Measurements from ENCODE around the gene CTSK.
"Not testable (repeated sequence)": the region's sequence is repeated elsewhere in the genome, so short reads cannot be mapped to it uniquely, and the experiment has no call there.

The CTSK gene

DNA sequence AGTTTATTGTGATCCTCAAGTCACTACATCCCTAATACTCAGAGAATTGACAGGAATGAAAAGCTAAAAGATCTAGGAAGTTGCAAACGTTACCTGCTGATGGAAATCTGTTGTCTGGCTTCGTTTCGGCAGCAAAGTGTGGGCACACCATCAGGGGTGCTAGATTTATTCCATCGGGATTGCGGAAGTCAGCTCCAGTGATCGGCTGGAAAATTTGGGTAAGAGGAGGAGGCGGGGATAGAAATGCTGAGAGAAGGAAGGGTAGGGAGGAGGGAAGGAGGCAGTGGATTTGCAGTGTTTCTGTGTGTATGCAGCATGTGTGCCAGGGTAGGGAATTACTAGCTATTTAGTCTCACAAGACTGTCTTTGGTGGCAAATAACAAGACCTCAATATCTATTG is at the start of gene CTSK:
Gene CTSK, minus strand, starts transcription at position 140 of the 400 bp plus-strand sequence. CDS start 1,455 bp downstream, outside the sequence.
- no peak for DNase-seq (ENCODE audit: low read depth)

DNA sequence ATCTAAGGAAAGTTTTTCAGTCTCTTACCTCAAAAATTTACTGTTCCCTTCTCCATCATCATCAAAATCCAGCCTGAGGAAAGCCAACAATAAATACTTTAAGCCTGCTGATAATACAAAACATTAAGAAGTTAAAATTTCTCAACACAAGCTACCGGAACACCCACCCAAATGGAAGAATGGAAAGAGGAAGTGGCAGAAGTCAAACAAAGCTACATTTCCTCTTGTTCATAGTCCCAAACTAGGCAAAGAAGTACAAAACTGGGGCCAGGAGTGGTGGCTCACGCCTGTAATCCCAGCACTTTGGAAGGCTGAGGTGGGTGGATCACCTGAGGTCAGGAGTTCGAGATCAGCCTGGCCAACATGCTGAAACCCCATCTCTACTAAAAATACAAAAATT is 44.7 kb upstream of the CTSK start:
- not testable (repeated sequence) for DNase-seq (ENCODE audit: low read depth)

DNA sequence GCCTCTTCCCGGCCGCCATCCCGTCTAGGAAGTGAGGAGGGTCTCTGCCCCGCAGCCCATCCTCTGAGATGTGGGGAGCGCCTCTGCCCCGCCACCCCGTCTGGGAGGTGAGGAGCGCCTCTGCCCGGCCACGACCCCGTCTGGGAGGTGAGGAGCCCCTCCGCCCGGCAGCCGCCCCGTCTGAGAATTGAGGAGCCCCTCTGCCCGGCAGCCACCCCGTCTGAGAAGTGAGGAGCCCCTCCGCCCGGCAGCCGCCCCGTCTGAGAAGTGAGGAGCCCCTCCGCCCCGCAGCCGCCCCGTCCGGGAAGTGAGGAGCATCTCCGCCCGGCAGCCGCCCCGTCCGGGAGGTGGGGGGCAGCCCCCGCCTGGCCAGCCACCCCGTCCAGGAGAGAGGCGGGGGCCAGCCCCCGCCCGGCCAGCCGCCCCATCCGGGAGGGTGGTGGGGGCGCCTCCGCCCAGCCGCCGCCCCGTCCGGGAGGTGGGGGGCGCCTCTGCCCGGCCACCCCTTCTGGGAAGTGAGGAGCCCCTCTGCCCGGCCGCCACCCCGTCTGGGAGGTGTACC is 42.8 kb upstream of the CTSK start:
- DNase-seq (ENCODE audit: low read depth): not testable (repeated sequence)

DNA sequence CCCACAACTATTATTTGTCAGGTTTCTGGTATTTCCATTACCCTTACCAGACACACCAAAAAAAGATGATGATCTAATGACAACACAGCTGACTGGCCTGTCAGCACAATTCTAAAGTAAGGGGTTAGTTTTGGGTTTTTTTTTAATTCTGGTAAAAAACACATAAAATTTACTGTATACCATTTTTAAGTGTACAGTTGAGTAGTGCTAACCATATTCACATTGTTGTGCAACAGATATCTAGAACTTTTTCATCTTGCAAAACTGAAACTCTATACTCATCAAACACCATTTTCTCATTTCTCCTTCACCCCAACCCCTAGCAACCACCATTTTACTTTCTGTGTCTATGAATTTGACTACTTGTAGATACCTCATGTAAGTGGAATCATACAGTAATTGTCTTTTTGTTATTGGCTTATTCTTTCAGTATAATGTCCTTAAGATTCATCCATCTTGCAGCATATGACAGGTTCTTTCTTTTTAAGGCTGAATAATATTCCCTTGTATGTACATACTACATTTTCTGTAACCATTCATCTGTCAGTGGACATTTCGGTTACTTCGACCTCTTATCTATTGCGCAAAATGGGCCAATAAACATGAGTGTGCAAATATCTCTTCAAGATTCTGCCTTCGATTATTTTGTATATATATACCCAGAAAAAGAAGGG is 38.5 kb upstream of the CTSK start:
- DNase-seq (ENCODE audit: low read depth): no peak

DNA sequence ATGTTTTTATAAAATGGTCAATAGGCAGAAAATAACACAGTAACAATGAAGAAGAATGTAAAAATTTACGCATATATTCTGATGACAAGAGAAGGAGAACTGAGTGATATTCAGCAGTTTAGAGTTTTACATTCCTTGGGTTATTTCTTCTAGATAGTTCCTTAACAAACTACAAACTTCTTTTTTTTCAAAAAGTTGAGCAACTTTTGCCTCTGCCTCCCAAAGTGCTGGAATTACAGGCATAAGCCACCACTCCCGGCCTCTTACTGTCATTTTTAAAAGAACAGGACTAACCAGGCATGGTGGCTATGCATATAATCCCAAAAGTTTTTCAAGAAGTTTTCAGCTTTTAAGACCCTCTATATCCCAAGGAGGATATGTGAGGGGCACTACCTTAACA is 35.4 kb upstream of the CTSK start:
- no peak for DNase-seq (ENCODE audit: low read depth)

DNA sequence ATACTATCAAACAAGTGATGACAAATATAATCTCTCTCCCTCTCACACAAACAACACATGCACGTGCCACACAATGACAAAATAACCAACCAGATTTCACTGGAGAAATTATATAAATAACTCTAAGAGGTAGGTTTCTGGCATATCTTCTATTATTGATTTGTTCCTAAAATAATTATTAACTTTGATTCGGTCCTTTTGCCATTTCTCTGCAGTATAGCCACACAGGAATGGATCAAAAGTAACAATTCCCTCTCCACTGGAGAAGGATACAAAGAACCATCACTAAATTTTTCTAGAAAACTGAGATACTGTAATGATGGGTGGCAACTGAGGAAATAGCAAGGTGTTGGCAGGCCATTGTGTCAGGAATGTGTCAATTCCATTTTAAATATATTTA is 34.9 kb upstream of the CTSK start:
- no peak for DNase-seq (ENCODE audit: low read depth)

DNA sequence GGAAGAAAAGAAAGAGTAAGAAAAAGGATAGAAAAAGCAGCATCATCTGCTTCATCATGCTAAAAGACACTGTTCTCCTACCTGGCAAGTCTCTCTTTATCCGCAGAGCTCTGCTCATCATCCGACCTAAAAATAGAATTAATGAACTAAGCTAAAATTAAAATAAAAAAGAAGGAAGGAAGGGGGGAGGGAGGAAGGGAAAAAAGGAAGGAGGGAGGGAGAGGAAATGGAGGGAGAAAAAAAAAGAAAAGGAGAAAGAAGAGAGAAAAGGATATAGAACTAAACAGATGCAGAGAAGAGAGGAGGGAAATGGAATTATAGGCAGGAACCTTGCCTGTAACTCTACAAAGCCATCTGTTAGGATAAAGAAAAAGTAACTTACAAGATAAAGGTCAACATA is 34.3 kb upstream of the CTSK start:
- no peak for DNase-seq (ENCODE audit: low read depth)

DNA sequence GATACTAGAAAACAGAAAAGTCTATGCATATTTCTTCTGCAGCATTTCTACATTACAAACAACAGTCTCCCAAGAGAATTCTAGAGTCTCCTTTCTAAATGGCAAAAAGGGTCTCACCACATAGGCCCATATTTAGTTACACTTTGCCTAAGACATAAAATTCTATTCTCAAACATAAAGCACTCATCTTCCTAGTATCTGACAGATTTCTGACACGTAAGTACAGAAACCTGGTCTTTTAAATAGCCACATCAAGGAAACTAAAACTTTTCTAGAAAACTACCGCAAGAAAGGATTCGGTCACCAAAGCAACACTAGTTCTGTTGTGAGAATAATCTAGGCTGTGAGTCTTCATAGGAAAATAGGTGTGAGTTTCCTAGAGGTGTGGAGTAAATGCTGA is 33.6 kb upstream of the CTSK start:
- no peak for DNase-seq (ENCODE audit: low read depth)

DNA sequence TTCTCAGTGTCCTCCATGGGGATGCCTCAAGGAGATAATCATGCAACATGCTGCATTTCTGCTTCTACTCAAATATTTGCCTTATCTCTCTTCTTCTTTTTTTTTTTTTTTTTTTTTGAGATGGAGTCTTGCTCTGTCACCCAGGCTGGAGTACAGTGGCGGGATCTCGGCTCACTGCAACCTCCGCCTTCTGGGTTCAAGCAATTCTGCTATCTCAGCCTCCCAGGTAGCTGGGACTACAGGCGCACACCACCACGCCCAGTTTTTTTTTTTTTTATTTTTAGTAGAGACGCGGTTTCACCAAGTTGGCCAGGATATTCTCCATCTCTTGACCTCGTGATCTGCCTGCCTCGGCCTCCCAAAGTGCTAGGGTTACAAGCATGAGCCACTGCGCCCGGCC is 32.8 kb upstream of the CTSK start:
- DNase-seq (ENCODE audit: low read depth): not testable (repeated sequence)

DNA sequence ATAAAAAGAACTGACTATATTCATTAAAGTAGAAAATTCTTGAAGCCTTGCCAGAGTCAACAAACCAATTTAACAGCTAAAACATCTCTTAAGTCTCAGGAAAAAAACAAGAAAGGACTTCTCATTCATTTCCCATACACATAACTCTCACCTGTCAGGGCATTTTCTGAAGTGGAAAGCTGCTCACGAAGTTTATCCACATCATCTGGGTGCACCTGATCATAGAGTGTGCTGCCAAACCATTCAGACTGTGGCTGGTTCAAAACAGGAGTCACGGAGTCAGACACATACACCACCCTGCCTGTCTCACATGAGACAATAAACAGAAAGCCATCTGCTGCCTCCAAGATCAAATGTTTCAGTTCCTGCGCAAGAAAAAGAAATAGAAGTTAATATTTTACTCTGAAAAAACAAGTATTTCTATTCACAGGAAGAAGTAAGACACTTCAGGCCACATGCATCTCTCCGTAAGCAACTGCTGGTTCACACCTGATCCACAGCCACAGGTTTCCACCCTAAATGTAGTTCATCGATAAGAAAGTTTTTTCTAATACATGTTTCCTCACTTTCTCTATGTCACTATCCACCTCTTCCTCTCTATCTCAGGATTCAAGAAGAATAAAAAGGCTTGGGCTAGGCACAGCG is 28.2 kb upstream of the CTSK start:
- no peak for DNase-seq (ENCODE audit: low read depth)

DNA sequence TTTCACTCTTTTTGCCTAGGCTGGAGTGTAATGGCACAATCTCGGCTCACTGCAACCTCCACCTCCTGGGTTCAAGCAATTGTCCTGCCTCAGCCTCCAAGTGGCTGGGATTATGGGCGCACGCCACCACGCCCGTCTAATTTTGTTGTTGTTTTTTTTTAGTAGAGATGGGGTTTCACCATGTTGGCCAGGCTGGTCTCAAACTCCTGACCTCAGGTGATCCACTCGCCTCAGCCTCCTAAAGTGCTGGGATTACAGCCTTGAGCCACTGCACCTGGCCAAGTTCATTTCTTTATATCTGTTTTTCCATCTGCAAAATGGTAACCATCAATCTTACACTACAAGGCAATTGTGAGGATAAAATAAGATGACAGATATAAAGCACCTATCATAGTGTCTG is 25.9 kb upstream of the CTSK start:
- DNase-seq (ENCODE audit: low read depth): not testable (repeated sequence)

DNA sequence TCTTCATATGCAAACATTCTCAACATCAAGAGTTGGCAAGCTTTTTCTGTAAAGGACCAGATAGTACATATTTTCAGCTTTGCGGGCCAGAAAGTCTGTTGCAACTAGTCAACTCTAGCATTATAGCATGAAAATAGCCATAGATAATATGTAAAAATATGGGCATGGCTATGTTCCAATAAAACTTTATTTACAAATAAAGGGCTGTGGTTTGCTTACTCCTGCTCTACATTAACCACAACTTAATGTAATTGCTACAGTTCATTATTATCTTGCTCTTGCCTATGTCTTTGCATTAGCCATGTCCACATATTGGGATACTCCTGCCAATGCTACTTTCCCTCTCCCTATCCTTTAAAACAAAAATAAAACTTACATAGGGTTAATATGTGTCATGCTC is 24.5 kb upstream of the CTSK start:
- DNase-seq (ENCODE audit: low read depth): no peak

DNA sequence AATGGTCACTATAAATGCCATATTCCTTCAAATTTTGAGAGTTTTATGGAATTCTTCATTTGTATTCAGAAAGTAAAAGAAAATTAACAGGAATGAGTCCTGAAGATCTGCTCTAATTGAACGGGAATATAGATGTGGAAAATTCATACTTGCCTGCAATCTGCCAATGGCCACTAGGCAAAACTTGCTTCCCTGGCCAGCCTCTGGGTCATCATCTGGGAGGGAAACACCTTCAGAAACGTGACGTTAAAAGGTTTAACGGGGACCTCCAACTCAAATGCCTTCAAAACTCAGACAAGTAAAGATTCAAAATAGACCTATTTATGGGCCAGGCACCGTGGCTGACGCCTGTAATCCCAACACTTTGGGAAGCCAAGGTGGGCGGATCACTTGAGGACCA is 21.7 kb upstream of the CTSK start:
- DNase-seq (ENCODE audit: low read depth): no peak

DNA sequence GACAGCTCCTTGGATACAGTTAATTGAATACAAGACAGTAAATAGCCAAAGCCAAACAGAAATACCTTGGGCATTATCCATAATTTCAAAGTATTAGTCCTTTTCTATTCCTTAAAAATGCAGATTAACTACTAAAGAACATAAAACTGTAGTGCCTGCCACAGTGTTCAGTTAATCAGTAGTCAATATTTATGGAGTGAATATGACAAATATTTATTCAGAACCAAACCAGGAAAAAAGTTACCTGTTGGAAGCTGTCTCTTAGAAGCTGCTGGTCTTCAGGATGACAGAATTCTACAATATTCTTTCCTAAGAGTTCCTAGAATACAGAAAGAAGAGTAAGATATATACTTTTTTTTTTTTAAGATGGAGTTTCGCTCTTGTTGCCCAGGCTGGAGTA is 18.2 kb upstream of the CTSK start:
- no peak for DNase-seq (ENCODE audit: low read depth)

DNA sequence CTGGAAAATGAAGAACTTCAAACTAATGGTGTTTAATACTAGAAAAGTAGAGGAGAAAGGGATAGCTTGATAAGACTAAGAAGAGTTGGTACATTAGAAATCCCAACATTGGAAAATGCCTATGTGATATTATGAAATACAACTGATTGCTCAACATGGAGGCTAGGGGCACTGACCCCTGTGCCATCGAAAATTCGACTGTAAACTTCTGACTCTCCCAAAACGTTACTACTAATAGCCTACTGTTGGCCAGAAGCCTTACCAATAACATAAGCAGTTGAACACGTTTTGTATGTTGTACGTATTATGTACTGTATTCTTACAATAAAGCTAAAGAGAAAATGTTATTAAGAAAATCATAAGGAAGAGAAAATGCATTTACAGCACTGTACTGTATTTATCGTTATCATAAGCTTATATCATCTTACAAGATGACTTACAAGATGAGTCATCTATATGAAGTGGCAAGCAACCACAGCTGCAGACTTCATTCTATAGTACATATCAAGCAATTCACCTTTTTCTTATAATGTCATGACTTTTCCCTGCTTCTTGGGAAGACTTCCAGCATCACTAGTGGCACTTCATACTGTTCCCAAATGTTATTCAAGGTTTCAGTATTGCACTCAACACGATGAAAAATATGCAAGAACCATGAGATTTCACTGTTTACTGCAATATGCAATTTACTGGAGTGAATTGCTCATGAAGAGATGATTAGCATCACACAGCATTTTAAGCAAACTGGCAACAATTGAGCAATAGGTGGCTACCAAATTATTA is 12.9 kb upstream of the CTSK start:
- DNase-seq (ENCODE audit: low read depth): no peak

DNA sequence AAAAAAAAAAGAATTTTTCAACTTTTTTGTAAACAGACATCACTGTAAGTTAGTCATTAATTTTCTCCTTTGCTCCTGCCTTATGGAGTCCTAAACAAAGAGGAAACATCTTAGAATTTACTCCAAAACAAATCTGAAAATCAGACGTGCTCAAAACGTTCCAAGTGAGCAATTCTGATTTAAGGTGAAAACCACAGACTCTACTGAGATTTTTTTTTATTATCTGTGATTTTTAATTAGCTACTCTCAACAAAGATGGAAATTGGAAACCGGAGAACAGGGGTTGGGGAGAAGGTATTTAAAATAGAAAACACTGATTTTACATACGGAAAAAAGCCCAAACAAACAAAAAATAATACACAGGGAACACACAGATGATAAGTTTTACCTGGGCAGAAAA is 7.8 kb upstream of the CTSK start:
- no peak for DNase-seq (ENCODE audit: low read depth)

DNA sequence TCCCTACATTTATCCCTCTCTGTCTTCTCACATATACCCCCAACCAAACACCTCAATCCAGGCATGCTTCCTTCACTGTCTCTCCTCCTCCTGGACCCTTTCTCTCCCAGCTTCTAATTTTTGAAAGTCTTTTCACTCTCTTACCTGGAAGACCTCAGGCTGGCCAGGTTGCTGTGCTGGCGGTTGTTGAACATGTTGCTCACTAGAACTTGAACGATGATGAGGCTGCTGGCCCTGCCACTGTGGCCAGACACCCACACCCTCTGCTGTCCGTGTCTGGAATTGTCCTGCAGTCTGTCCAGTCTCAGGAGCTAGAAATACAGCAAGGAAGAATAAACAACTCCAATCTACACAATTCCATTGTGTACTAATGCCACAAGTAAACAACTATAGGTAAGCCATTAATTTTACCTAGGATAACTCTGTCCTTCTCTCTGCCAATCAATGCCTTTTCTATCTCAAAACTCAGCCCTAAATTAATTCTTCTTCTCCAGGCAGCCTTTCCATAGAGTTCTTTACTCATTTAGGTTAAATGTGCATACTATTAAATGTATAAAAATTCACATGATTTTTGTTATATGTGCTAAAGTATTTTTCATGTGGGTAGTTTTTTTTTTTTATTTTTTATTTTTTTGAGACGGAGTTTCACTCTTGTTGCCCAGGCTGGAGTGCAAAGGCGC is 5.1 kb upstream of the CTSK start:
- DNase-seq (ENCODE audit: low read depth): no peak

DNA sequence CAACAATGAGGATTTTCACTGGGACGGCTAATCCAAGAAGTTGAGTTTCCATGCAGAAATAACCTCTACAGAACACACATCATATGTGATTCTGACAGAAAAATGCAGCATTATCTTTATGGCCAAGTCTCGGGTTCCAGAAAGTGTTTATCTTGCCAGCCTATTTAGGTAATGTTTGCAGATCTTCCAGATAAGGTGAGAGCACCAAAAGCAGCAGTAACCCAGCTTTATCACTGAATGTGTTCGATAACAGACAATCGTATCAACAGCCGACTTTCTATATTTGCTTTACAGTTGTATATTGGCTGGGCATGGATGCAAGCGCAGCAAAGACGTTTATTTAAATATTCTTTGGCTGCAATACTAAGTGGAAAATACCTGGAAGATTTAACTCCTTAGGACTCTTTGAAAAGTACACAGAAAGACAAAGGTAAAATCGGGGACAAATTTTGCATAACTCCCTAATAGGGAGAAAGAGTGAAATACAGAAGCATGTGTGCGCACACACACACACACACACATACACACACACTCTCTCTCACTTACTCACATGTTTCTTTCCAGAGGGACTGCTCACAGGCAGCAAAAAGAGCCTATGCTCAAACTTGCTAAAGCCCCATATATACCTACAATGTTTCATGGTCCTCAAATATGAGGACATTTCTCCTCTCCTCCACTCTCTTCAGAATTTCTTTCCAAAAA is 3.0 kb upstream of the CTSK start:
- DNase-seq (ENCODE audit: low read depth): no peak

DNA sequence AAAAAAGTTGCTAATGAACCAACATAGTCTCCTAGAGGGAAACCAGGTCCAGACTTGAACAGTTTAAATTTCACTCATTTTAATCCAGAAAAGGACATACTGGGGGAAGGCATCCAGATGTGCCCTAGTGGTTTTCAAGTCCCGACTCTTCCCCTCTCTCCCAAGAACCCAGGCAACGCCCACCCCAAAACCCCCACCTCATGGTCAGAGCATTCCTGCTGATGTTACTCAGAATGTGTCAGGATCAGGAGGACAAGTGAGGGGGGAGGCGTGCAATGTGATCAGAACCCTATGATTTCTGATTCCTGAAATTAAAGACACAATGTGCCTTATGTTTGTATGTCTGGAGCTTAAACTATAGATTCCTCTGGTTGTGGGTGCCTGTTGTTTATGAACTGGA is 1.6 kb upstream of the CTSK start:
- DNase-seq (ENCODE audit: low read depth): no peak

DNA sequence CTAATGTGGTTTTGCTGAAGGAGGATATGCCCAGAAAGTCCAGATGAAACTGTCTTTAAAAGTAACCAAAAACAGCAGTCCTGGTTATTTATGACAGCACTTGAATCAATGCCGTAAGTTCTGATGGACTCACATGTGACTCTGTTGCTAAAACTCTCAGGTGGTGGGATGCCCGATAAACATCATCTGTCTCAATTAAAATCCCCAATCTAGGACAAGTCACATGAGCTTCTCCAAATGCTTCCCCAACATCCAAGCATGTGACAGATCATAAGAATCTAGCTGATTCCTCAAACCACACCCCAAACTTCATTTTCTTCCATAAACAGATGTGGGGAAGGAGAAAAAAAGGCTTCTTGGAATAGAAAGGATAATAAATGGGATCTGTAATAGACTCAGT is 786 bp upstream of the CTSK start:
- DNase-seq (ENCODE audit: low read depth): no peak

DNA sequence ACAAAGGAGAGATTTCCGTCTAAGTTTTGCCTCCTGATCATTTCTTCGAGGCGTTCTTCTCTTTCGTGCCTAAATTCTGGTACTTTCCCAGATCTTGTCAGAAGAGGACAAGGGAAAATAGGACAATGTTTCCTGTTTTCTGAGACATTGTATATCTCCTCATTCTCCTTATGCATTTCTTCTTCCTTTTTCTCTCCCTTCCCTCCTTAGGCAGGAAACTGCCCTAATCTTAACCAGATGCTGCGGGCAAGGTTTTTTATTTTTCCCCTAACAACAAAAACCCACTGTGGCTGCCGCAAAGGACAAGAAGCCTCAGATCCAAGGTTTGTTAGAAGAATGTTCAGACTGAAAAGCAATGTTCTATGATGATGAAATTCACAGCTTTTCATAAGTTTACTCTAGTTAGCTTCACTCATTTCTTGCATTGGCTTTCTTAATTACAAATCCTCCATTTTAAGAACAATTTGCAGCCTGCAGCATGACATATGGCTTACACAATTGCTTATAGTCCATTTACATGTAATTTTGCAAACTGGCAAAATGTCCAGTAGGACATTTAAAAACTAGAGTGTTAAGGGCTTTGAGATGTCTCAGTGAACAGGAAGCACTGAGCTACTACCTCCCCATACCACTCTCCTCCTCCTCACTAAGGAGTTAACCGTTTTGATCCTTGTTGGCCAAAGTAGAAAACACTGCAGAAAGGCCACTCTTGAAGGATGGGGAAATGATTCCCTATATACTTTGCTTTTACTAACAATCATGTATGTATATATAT is 624 bp downstream of the CTSK start:
- no peak for DNase-seq (ENCODE audit: low read depth)
